Peyer's patch (tissue), 4 donors: ENCODE data around the gene PMEL.
"Not testable (repeated sequence)": the region's sequence is repeated elsewhere in the genome, so short reads cannot be mapped to it uniquely, and the experiment has no call there.

Source experiments
- CTCF ChIP-seq, 6 experiments: fragments of 450-650 bp in 4 of 6; fragments of 200-600 bp in 2 of 6; sonication (generic) in 1 of 6; IDR thresholded peaks; one replicate each; pipeline ENCODE4 v1.5.1; 2017 to 2019; ENCODE audit warnings: antibody characterized with exemption in 6 of 6, mild to moderate bottlenecking in 3 of 6, moderate library complexity in 1 of 6
- POLR2A ChIP-seq, 2 donors: fragments of 450-650 bp; IDR thresholded peaks; one replicate each; pipeline ENCODE4 v1.5.1; 2017; ENCODE audit warnings: antibody characterized with exemption in 2 of 2, mild to moderate bottlenecking in 2 of 2, moderate library complexity in 2 of 2

GRCh38 chr12:55985976-55986375 is 20.1 kb upstream of the PMEL start:
- TF ChIP-seq CTCF, POLR2A (IDR thresholded peaks at IDR 0.05): not testable (repeated sequence)
